GM23338 (cell line): Measurements from ENCODE around the gene GJB4. TPM values are rescaled to one million over a fixed set of nuclear protein-coding genes. Genes with fewer than 3 reads are reported as not detected.

Experiments
- ATAC-seq: fragments of 200-7000 bp; cut with Tn5 transposase; 3 replicates; pipeline ENCODE4 v1.9.1; 2020
- DNase-seq: peaks from one replicate; pipeline ENCODE4 v3.0.0-alpha.2; 2015; ENCODE audit warnings: low spot score
- H2AFZ ChIP-seq: fragments of 200-600 bp; sonication (generic); 2 replicates; pipeline ENCODE4 v1.8.0; 2016; ENCODE audit warnings: antibody characterized with exemption, mild to moderate bottlenecking, moderate library complexity
- H3F3A ChIP-seq: fragments of 200-600 bp; sonication (generic); replicated peaks from 2 replicates; pipeline ENCODE4 v1.8.0; 2017; ENCODE audit warnings: antibody characterized with exemption, mixed run types, low read depth
- H3K27ac ChIP-seq: fragments of 200-600 bp; sonication (generic); 2 replicates; pipeline ENCODE4 v1.6.1; 2016; ENCODE audit warnings: low read depth
- H3K27me3 ChIP-seq: fragments of 200-600 bp; sonication (generic); 2 replicates; pipeline ENCODE4 v1.8.0; 2016; ENCODE audit warnings: mild to moderate bottlenecking, mixed run types, moderate library complexity; ENCODE audit not compliant: insufficient read depth
- H3K36me3 ChIP-seq: fragments of 200-600 bp; sonication (generic); 2 replicates; pipeline ENCODE4 v1.8.0; 2016; ENCODE audit warnings: mild to moderate bottlenecking; ENCODE audit not compliant: insufficient read depth
- H3K4me1 ChIP-seq: fragments of 200-600 bp; sonication (generic); 2 replicates; pipeline ENCODE4 v1.8.0; 2016; ENCODE audit warnings: mild to moderate bottlenecking, moderate library complexity; ENCODE audit not compliant: insufficient read depth
- H3K4me2 ChIP-seq: fragments of 200-600 bp; sonication (generic); 2 replicates; pipeline ENCODE4 v1.7.1; 2017; ENCODE audit warnings: mixed run types
- H3K4me3 ChIP-seq: fragments of 200-600 bp; sonication (generic); 2 replicates; pipeline ENCODE4 v1.6.1; 2016; ENCODE audit warnings: mixed run types
- H3K79me2 ChIP-seq: fragments of 200-600 bp; sonication (generic); replicated peaks from 2 replicates; pipeline ENCODE4 v1.8.0; 2017; ENCODE audit warnings: mild to moderate bottlenecking; ENCODE audit not compliant: insufficient read depth
- H3K9me2 ChIP-seq: fragments of 200-600 bp; sonication (generic); 2 replicates; pipeline ENCODE4 v1.8.0; 2017; ENCODE audit not compliant: insufficient read depth
- H4K20me1 ChIP-seq: fragments of 200-600 bp; sonication (generic); replicated peaks from 2 replicates; pipeline ENCODE4 v1.8.0; 2017; ENCODE audit warnings: mild to moderate bottlenecking; ENCODE audit not compliant: insufficient read depth
- H3K27ac Mint-ChIP-seq: 2 replicates; pipeline ENCODE4 v1.8.0; 2020; ENCODE audit warnings: inconsistent platforms, mild to moderate bottlenecking, moderate library complexity, mixed read lengths
- H3K27me3 Mint-ChIP-seq: 3 replicates; pipeline ENCODE4 v1.8.0; 2022; ENCODE audit warnings: low read depth, mild to moderate bottlenecking, moderate library complexity, mixed read lengths, inconsistent platforms; ENCODE audit not compliant: insufficient read depth, poor library complexity
- H3K36me3 Mint-ChIP-seq: 3 replicates; pipeline ENCODE4 v1.8.0; 2021; ENCODE audit warnings: low read depth, mild to moderate bottlenecking, inconsistent platforms, moderate library complexity, mixed read lengths
- H3K4me1 Mint-ChIP-seq: 3 replicates; pipeline ENCODE4 v1.8.0; 2020; ENCODE audit warnings: mild to moderate bottlenecking, inconsistent platforms, mixed read lengths
- H3K4me3 Mint-ChIP-seq: 3 replicates; pipeline ENCODE4 v1.8.0; 2021; ENCODE audit warnings: moderate library complexity, mild to moderate bottlenecking, inconsistent platforms, mixed read lengths
- H3K9me3 Mint-ChIP-seq: 3 replicates; pipeline ENCODE4 v1.8.0; 2020; ENCODE audit warnings: moderate library complexity, mild to moderate bottlenecking, inconsistent platforms, mixed read lengths
- CREB1 ChIP-seq: fragments of 250-450 bp; sonication (Bioruptor Pico); IDR thresholded peaks from 2 replicates; pipeline ENCODE4 v1.5.0; 2020; ENCODE audit warnings: low read depth, mild to moderate bottlenecking, moderate library complexity
- CTCF ChIP-seq, 2 experiments: fragments of 200-600 bp in 1 of 2; sonication (generic) in 1 of 2; conservative IDR thresholded peaks; 2 replicates each; pipeline versions ENCODE4 v1.5.1 to v1.6.1; 2016 to 2017; ENCODE audit warnings: antibody characterized with exemption in 2 of 2, low read depth in 2 of 2, mild to moderate bottlenecking in 2 of 2, moderate library complexity in 1 of 2
- ETS1 ChIP-seq: IDR thresholded peaks from 2 replicates; pipeline ENCODE4 v1.6.1; 2016; ENCODE audit warnings: antibody characterized with exemption
- EZH2 ChIP-seq: fragments of 200-600 bp; sonication (generic); IDR thresholded peaks from one replicate; pipeline ENCODE4 v1.8.0; 2017; ENCODE audit warnings: antibody characterized with exemption, mild to moderate bottlenecking, low read depth; ENCODE audit not compliant: unreplicated experiment
- EZH2phosphoT487 ChIP-seq: fragments of 200-600 bp; sonication (generic); IDR thresholded peaks from one replicate; pipeline ENCODE4 v1.8.1; 2018; ENCODE audit warnings: antibody characterized with exemption; ENCODE audit not compliant: unreplicated experiment
- JUNB ChIP-seq: IDR thresholded peaks from one replicate; pipeline ENCODE4 v1.6.1; 2016; ENCODE audit warnings: antibody characterized with exemption; ENCODE audit not compliant: unreplicated experiment
- NANOG ChIP-seq: IDR thresholded peaks from 2 replicates; pipeline ENCODE4 v1.6.1; 2016; ENCODE audit warnings: antibody characterized with exemption, borderline replicate concordance
- POLR2AphosphoS5 ChIP-seq: IDR thresholded peaks from 2 replicates; pipeline ENCODE4 v1.6.1; 2016; ENCODE audit warnings: antibody characterized with exemption, low read depth
- REST ChIP-seq: IDR thresholded peaks from one replicate; pipeline ENCODE4 v1.6.1; 2018; ENCODE audit warnings: antibody characterized with exemption; ENCODE audit not compliant: unreplicated experiment
- STAT1 ChIP-seq: IDR thresholded peaks from one replicate; pipeline ENCODE4 v1.6.1; 2016; ENCODE audit warnings: antibody characterized with exemption; ENCODE audit not compliant: unreplicated experiment
- ZNF114 ChIP-seq: fragments of 250-450 bp; sonication (Bioruptor Pico); IDR thresholded peaks from 2 replicates; pipeline ENCODE4 v1.5.0; 2020; ENCODE audit warnings: mild to moderate bottlenecking, moderate library complexity
- ZNF331 ChIP-seq: fragments of 250-450 bp; sonication (Bioruptor Pico); IDR thresholded peaks from 2 replicates; pipeline ENCODE4 v1.5.0; 2020; ENCODE audit warnings: low read depth, mild to moderate bottlenecking, moderate library complexity
- polyA plus RNA-seq: library from polyadenylated mRNA; unstranded; fragments of >200 nt; fragmentation: Nextera tagmentation; extraction: Ambion mirVana; gene quantifications from 2 replicates; pipeline ENCODE4 v1.2.1, GENCODE V29; 2016
- total RNA-seq: library from RNA; depleted of rRNA; stranded (reverse); fragments of >200 nt; shearing (Covaris generic); gene quantifications from 2 replicates; pipeline ENCODE4 v1.2.3, GENCODE V29; 2014
- TF ChIP-seq, protein P1 (sequence below): fragments of 250-450 bp; sonication (Bioruptor Pico); IDR thresholded peaks from 2 replicates; pipeline ENCODE4 v1.5.0; 2020; ENCODE audit warnings: mild to moderate bottlenecking, moderate library complexity

GJB4 gene
- total and polyA plus RNA-seq, 2 experiments from 2014 or later, result 0.07 TPM; not detected in 1

- Histone ChIP-seq H3K4me3 (no peak overlapping the region), H3K4me1 (no peaks in the 10 kb centered on the region), H3K79me2 (no peaks in the 10 kb centered on the region), H3K9me2 (no peaks in the 10 kb centered on the region), H3K27me3 (no peaks in the 10 kb centered on the region), H3F3A (no peaks in the 10 kb centered on the region), H2AFZ (no peak overlapping the region), H3K4me2 (no peak overlapping the region), H3K27ac (no peak overlapping the region), H4K20me1 (no peaks in the 10 kb centered on the region), H3K36me3 (no peaks in the 10 kb centered on the region)
- H3K27ac Mint-ChIP-seq, result no peak overlapping the region
- DNase-seq (no peak), ATAC-seq (no peak)
- H3K9me3 Mint-ChIP-seq, result no peaks in the 10 kb centered on the region
- H3K27me3 Mint-ChIP-seq, result peaks cover 3% of the 10 kb centered on the region
- H3K36me3 Mint-ChIP-seq, result no peaks in the 10 kb centered on the region
- no peak for TF ChIP-seq JUNB
- no peak for TF ChIP-seq ZNF114 (CRISPR knock-in tag)
- no peak for TF ChIP-seq POLR2AphosphoS5
- TF ChIP-seq, protein P1, sequence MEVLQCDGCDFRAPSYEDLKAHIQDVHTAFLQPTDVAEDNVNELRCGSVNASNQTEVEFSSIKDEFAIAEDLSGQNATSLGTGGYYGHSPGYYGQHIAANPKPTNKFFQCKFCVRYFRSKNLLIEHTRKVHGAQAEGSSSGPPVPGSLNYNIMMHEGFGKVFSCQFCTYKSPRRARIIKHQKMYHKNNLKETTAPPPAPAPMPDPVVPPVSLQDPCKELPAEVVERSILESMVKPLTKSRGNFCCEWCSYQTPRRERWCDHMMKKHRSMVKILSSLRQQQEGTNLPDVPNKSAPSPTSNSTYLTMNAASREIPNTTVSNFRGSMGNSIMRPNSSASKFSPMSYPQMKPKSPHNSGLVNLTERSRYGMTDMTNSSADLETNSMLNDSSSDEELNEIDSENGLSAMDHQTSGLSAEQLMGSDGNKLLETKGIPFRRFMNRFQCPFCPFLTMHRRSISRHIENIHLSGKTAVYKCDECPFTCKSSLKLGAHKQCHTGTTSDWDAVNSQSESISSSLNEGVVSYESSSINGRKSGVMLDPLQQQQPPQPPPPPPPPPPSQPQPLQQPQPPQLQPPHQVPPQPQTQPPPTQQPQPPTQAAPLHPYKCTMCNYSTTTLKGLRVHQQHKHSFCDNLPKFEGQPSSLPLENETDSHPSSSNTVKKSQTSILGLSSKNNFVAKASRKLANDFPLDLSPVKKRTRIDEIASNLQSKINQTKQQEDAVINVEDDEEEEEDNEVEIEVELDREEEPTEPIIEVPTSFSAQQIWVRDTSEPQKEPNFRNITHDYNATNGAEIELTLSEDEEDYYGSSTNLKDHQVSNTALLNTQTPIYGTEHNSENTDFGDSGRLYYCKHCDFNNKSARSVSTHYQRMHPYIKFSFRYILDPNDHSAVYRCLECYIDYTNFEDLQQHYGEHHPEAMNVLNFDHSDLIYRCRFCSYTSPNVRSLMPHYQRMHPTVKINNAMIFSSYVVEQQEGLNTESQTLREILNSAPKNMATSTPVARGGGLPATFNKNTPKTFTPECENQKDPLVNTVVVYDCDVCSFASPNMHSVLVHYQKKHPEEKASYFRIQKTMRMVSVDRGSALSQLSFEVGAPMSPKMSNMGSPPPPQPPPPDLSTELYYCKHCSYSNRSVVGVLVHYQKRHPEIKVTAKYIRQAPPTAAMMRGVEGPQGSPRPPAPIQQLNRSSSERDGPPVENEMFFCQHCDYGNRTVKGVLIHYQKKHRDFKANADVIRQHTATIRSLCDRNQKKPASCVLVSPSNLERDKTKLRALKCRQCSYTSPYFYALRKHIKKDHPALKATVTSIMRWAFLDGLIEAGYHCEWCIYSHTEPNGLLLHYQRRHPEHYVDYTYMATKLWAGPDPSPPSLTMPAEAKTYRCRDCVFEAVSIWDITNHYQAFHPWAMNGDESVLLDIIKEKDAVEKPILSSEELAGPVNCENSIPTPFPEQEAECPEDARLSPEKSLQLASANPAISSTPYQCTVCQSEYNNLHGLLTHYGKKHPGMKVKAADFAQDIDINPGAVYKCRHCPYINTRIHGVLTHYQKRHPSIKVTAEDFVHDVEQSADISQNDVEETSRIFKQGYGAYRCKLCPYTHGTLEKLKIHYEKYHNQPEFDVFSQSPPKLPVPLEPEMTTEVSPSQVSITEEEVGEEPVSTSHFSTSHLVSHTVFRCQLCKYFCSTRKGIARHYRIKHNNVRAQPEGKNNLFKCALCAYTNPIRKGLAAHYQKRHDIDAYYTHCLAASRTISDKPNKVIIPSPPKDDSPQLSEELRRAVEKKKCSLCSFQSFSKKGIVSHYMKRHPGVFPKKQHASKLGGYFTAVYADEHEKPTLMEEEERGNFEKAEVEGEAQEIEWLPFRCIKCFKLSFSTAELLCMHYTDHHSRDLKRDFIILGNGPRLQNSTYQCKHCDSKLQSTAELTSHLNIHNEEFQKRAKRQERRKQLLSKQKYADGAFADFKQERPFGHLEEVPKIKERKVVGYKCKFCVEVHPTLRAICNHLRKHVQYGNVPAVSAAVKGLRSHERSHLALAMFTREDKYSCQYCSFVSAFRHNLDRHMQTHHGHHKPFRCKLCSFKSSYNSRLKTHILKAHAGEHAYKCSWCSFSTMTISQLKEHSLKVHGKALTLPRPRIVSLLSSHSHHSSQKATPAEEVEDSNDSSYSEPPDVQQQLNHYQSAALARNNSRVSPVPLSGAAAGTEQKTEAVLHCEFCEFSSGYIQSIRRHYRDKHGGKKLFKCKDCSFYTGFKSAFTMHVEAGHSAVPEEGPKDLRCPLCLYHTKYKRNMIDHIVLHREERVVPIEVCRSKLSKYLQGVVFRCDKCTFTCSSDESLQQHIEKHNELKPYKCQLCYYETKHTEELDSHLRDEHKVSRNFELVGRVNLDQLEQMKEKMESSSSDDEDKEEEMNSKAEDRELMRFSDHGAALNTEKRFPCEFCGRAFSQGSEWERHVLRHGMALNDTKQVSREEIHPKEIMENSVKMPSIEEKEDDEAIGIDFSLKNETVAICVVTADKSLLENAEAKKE (CRISPR knock-in tag), result no peak
- no peak for TF ChIP-seq EZH2phosphoT487
- no peak for TF ChIP-seq CREB1
- no peak for TF ChIP-seq EZH2
- TF ChIP-seq STAT1, result no peak
- TF ChIP-seq NANOG, result no peak
- no peak for TF ChIP-seq CTCF (conservative IDR thresholded peaks at IDR 0.05; ENCODE audit: low read depth in 2 of 2)
- no peak for TF ChIP-seq ZNF331 (CRISPR knock-in tag)
- TF ChIP-seq REST, result no peak
- TF ChIP-seq ETS1, result no peak
- H3K4me1 Mint-ChIP-seq, result no peaks in the 10 kb centered on the region
- no peak overlapping the region for H3K4me3 Mint-ChIP-seq
Measured at GRCh38 chr1:34803770-34804169, 44.2 kb downstream of the GJB4 start.
